Duodenal mucosa (tissue), 2 donors: Measurements from ENCODE around the gene ATP5F1D.

Experiments used
- H3K27ac ChIP-seq: one replicate; pipeline ENCODE4 v1.7.0; 2013; ENCODE audit warnings: low read depth, low read length
- H3K27me3 ChIP-seq, 2 donors: one replicate each; pipeline ENCODE4 v1.7.0; 2013; ENCODE audit warnings: low read length in 2 of 2, control low read depth in 1 of 2; ENCODE audit not compliant: insufficient read depth in 2 of 2, control insufficient read depth in 1 of 2
- H3K36me3 ChIP-seq, 2 donors: one replicate each; pipeline ENCODE4 v1.7.0; 2013; ENCODE audit warnings: low read length in 2 of 2, control low read depth in 1 of 2; ENCODE audit not compliant: insufficient read depth in 2 of 2, control insufficient read depth in 1 of 2
- H3K4me1 ChIP-seq, 2 donors: one replicate each; pipeline ENCODE4 v1.7.0; 2013; ENCODE audit warnings: low read length in 2 of 2, control low read depth in 1 of 2; ENCODE audit not compliant: insufficient read depth in 2 of 2, control insufficient read depth in 1 of 2
- H3K4me3 ChIP-seq, 2 donors: one replicate each; pipeline ENCODE4 v1.7.0; 2013; ENCODE audit warnings: low read length in 2 of 2, low read depth in 1 of 2
- H3K9ac ChIP-seq, 2 donors: one replicate each; pipeline ENCODE4 v1.7.0; 2013; ENCODE audit warnings: low read length in 2 of 2, low read depth in 1 of 2
- H3K9me3 ChIP-seq, 2 donors: one replicate each; pipeline ENCODE4 v1.7.0; 2013; ENCODE audit warnings: low read length in 2 of 2, control low read depth in 1 of 2; ENCODE audit not compliant: control insufficient read depth in 1 of 2

The ATP5F1D gene

GRCh38 chr19:1259876-1260748 is 18.6 kb downstream of the ATP5F1D start:
- peaks cover 11 to 17% of the 10 kb centered on the region in 2 donors for H3K36me3 ChIP-seq
- no peaks in the 10 kb centered on the region for H3K9me3 ChIP-seq
- H3K4me3 ChIP-seq, result peak overlapping the region; percentile 54 to 55
- H3K4me1 ChIP-seq, result peaks cover 47 to 61% of the 10 kb centered on the region in 2 donors
- H3K27me3 ChIP-seq, result no peaks in the 10 kb centered on the region
- peak overlapping the region; percentile 76 to 82 for H3K9ac ChIP-seq
- peak overlapping the region; percentile 99 for H3K27ac ChIP-seq

- H3K27ac ChIP-seq, result peak overlapping the region; percentile 99
- H3K27me3 ChIP-seq, result no peaks in the 10 kb centered on the region
- peaks cover 3 to 9% of the 10 kb centered on the region in 2 donors for H3K36me3 ChIP-seq
- peak overlapping the region; percentile 85 to 96 for H3K9ac ChIP-seq
- H3K4me3 ChIP-seq, result peak overlapping the region; percentile 77 to 86
- no peaks in the 10 kb centered on the region for H3K9me3 ChIP-seq
- H3K4me1 ChIP-seq, result peaks cover 50 to 64% of the 10 kb centered on the region in 2 donors
Observed at GRCh38 chr19:1260749-1261537, 19.4 kb downstream of the ATP5F1D start.

- Histone ChIP-seq H3K9me3 (no peaks in the 10 kb centered on the region), H3K36me3 (peaks cover 3 to 6% of the 10 kb centered on the region in 2 donors), H3K4me1 (peaks cover 54 to 67% of the 10 kb centered on the region in 2 donors), H3K4me3 (peak overlapping the region; percentile 77 to 86), H3K27ac (peak overlapping the region; percentile 99), H3K27me3 (no peaks in the 10 kb centered on the region), H3K9ac (peak overlapping the region; percentile 85 to 96)
Observed at GRCh38 chr19:1261538-1261797, 19.9 kb downstream of the ATP5F1D start.

- H3K36me3 ChIP-seq, result peaks cover under 1 to 3% of the 10 kb centered on the region in 2 donors
- H3K27ac ChIP-seq, result peak overlapping the region; percentile 99
- peaks cover 54 to 68% of the 10 kb centered on the region in 2 donors for H3K4me1 ChIP-seq
- H3K9ac ChIP-seq, result peak overlapping the region; percentile 85 to 96
- H3K27me3 ChIP-seq, result no peaks in the 10 kb centered on the region
- no peaks in the 10 kb centered on the region for H3K9me3 ChIP-seq
- peak overlapping the region; percentile 77 to 86 for H3K4me3 ChIP-seq
Observed at GRCh38 chr19:1261798-1262622, 20.5 kb downstream of the ATP5F1D start.

- Histone ChIP-seq H3K9ac (peak overlapping the region; percentile 63 to 96), H3K4me3 (peak overlapping the region; percentile 43 to 68), H3K9me3 (no peaks in the 10 kb centered on the region), H3K27ac (peak overlapping the region; percentile 99), H3K4me1 (peaks cover 60 to 71% of the 10 kb centered on the region in 2 donors), H3K27me3 (no peaks in the 10 kb centered on the region), H3K36me3 (peaks cover 0 to 2% of the 10 kb centered on the region in 2 donors)
Observed at GRCh38 chr19:1262623-1263123, 21.1 kb downstream of the ATP5F1D start.

GRCh38 chr19:1263188-1263587 is 21.6 kb downstream of the ATP5F1D start:
- Histone ChIP-seq H3K27me3 (no peaks in the 10 kb centered on the region), H3K36me3 (no peaks in the 10 kb centered on the region), H3K9me3 (no peaks in the 10 kb centered on the region), H3K4me3 (peak overlapping the region in 1 of 2 donors; percentile 43), H3K9ac (peak overlapping the region; percentile 12 to 96), H3K27ac (peak overlapping the region; percentile 99), H3K4me1 (peaks cover 63 to 71% of the 10 kb centered on the region in 2 donors)

GRCh38 chr19:1264801-1265614 is 23.5 kb downstream of the ATP5F1D start:
- Histone ChIP-seq H3K4me3 (peak overlapping the region in 1 of 2 donors; percentile 29), H3K4me1 (peaks cover 53 to 72% of the 10 kb centered on the region in 2 donors)

GRCh38 chr19:1265615-1266128 is 24.1 kb downstream of the ATP5F1D start:
- peaks cover 0 to 1% of the 10 kb centered on the region in 2 donors for H3K36me3 ChIP-seq
- no peaks in the 10 kb centered on the region for H3K27me3 ChIP-seq
- H3K4me1 ChIP-seq, result peaks cover 53 to 73% of the 10 kb centered on the region in 2 donors
- peak overlapping the region; percentile 65 to 68 for H3K4me3 ChIP-seq
- peak overlapping the region; percentile 54 to 56 for H3K9ac ChIP-seq
- peak overlapping the region; percentile 87 for H3K27ac ChIP-seq
- no peaks in the 10 kb centered on the region for H3K9me3 ChIP-seq

More at GRCh38 chr19:1264801-1265614, 23.5 kb downstream of the ATP5F1D start:
- no peaks in the 10 kb centered on the region for H3K9me3 ChIP-seq
- no peaks in the 10 kb centered on the region for H3K27me3 ChIP-seq
- H3K36me3 ChIP-seq, result no peaks in the 10 kb centered on the region
- peak overlapping the region in 1 of 2 donors; percentile 25 for H3K9ac ChIP-seq
- peak overlapping the region; percentile 81 for H3K27ac ChIP-seq
